ENCODE results near the gene AGK.
A peak's percentile ranks its signal among the peaks of the same experiment; 100 is the strongest.

AGK gene

DNA sequence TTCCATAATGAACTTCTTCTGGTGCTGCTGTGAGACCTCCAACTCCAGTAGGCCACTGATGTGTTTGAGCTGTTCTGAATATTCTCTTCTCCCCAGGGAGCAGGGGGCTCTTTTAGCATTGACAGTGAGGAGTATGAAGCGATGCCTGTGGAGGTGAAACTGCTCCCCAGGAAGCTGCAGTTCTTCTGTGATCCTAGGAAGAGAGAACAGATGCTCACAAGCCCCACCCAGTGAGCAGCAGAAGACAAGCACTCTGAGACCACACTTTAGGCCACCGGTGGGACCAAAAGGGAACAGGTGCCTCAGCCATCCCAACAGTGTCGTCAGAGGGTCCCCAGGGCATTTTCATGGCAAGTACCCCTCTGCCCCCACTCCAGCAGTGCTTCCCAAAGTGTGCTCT, 101.5 kb downstream of the AGK start:
- no peak for ATAC-seq

GRCh38 chr7:141654551-141654950, 103.3 kb downstream of the AGK start:
- peak; percentile 83 for ATAC-seq
- TF ChIP-seq BACH2 (CRISPR knock-in tag; IDR thresholded peaks at IDR 0.05; ENCODE audit: borderline replicate concordance) (no peak), ISL1 (CRISPR knock-in tag; IDR thresholded peaks at IDR 0.05) (no peak), RARB (CRISPR knock-in tag; IDR thresholded peaks at IDR 0.05) (no peak), ZNF565 (CRISPR knock-in tag; conservative IDR thresholded peaks at IDR 0.05; ENCODE audit: low read depth) (no peak), SNAI2 (CRISPR knock-in tag; IDR thresholded peaks at IDR 0.05) (no peak)

More for the DNA sequence above, 101.5 kb downstream of the AGK start:
- no peak for TF ChIP-seq TOX (CRISPR knock-in tag; IDR thresholded peaks at IDR 0.05; ENCODE audit: borderline replicate concordance)
- no peak for TF ChIP-seq OSR1 (CRISPR knock-in tag; IDR thresholded peaks at IDR 0.05)
- TF ChIP-seq RARB (CRISPR knock-in tag; IDR thresholded peaks at IDR 0.05): no peak
- no peak for TF ChIP-seq ZNF565 (CRISPR knock-in tag; conservative IDR thresholded peaks at IDR 0.05; ENCODE audit: low read depth)
- no peak for TF ChIP-seq BACH2 (CRISPR knock-in tag; IDR thresholded peaks at IDR 0.05; ENCODE audit: borderline replicate concordance)
- TF ChIP-seq, protein P1, sequence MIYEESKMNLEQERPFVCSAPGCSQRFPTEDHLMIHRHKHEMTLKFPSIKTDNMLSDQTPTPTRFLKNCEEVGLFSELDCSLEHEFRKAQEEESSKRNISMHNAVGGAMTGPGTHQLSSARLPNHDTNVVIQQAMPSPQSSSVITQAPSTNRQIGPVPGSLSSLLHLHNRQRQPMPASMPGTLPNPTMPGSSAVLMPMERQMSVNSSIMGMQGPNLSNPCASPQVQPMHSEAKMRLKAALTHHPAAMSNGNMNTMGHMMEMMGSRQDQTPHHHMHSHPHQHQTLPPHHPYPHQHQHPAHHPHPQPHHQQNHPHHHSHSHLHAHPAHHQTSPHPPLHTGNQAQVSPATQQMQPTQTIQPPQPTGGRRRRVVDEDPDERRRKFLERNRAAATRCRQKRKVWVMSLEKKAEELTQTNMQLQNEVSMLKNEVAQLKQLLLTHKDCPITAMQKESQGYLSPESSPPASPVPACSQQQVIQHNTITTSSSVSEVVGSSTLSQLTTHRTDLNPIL (CRISPR knock-in tag; IDR thresholded peaks at IDR 0.05; ENCODE audit: low read depth): no peak
- no peak for TF ChIP-seq TSHZ2 (CRISPR knock-in tag; IDR thresholded peaks at IDR 0.05)
- TF ChIP-seq ARNTL (CRISPR knock-in tag; IDR thresholded peaks at IDR 0.05; ENCODE audit: borderline replicate concordance, low read depth): no peak
- TF ChIP-seq ZNF8 (CRISPR knock-in tag; IDR thresholded peaks at IDR 0.05): no peak
- no peak for TF ChIP-seq CSDC2 (CRISPR knock-in tag; IDR thresholded peaks at IDR 0.05)
- TF ChIP-seq TCF4 (CRISPR knock-in tag; IDR thresholded peaks at IDR 0.05; ENCODE audit: borderline replicate concordance): no peak
- no peak for TF ChIP-seq ISL1 (CRISPR knock-in tag; IDR thresholded peaks at IDR 0.05)
- TF ChIP-seq ESRRG (CRISPR knock-in tag; IDR thresholded peaks at IDR 0.05): no peak
- TF ChIP-seq ZFP3 (CRISPR knock-in tag; IDR thresholded peaks at IDR 0.05): no peak
- TF ChIP-seq ZFP30 (CRISPR knock-in tag; IDR thresholded peaks at IDR 0.05): no peak
- no peak for TF ChIP-seq GLIS3 (CRISPR knock-in tag; IDR thresholded peaks at IDR 0.05)
- no peak for TF ChIP-seq CSRNP3 (CRISPR knock-in tag; IDR thresholded peaks at IDR 0.05)
- no peak for TF ChIP-seq ZC3H10 (CRISPR knock-in tag; IDR thresholded peaks at IDR 0.05)

DNA sequence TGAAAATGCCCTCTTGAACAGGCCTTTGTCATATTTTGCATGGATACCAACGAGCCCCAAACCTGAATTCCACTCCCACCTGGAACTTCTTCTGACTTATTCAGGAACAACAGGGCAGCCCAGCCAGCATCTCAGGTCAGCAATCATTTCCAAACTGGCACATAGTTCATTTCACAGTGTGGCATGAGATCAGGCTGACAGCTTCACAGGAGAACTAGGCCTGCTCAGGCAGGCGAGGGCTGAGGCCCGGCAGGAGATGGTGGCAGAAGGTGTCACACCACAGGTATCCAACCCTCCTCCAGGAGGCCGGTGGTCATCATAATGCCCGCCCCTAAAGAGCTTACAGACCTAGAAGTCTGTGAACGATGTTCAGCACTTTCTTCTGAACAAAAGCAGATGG, 108.3 kb downstream of the AGK start:
- TF ChIP-seq RARB (CRISPR knock-in tag; IDR thresholded peaks at IDR 0.05) (no peak), CSDC2 (CRISPR knock-in tag; IDR thresholded peaks at IDR 0.05) (no peak), BACH2 (CRISPR knock-in tag; IDR thresholded peaks at IDR 0.05; ENCODE audit: borderline replicate concordance) (no peak), ISL1 (CRISPR knock-in tag; IDR thresholded peaks at IDR 0.05) (no peak), CSRNP3 (CRISPR knock-in tag; IDR thresholded peaks at IDR 0.05) (no peak), ZNF70 (CRISPR knock-in tag; IDR thresholded peaks at IDR 0.05) (no peak), TSHZ2 (CRISPR knock-in tag; IDR thresholded peaks at IDR 0.05) (no peak)
- no peak for ATAC-seq

Measured in SK-N-SH treated with all-trans-retinoic acid at 6 μM for 48 hours (cell line).